B cell (primary cell): ENCODE data around the gene BST2. TPM values are rescaled to one million over a fixed set of nuclear protein-coding genes. Genes with fewer than 3 reads are reported as not detected.
A peak's percentile ranks its signal among the peaks of the same experiment; 100 is the strongest.

ENCODE experiments used
- ATAC-seq: fragments of 200-7000 bp; cut with Tn5 transposase; one replicate; pipeline ENCODE4 v1.10.0; 2021; ENCODE audit warnings: low read depth, mild to moderate bottlenecking, moderate number of reproducible peaks, moderate library complexity
- CTCF ChIA-PET: fragments of 350-600 bp; sonication (Branson Sonifier 250); formaldehyde crosslinking; loops from one replicate; lab custom pipeline; 2021; ENCODE audit warnings: antibody characterized with exemption, inconsistent platforms; lab: Charles Lee
- POLR2A ChIA-PET: fragments of 350-600 bp; sonication (Branson Sonifier 250); formaldehyde crosslinking; loops from one replicate; lab custom pipeline; 2021; ENCODE audit warnings: antibody characterized with exemption; lab: Charles Lee
- DNase-seq: peaks from one replicate; pipeline ENCODE4 v3.0.0; 2013
- H2AFZ ChIP-seq: 2 replicates; pipeline ENCODE4 v1.6.1; 2012; ENCODE audit warnings: mild to moderate bottlenecking, low read depth, low read length; ENCODE audit not compliant: insufficient read depth, poor library complexity, severe bottlenecking
- H3K27ac ChIP-seq, 2 donors: 1 replicate in 1 of 2; 2 replicates in 1 of 2; pipeline ENCODE4 v1.5.1; 2012 to 2013; ENCODE audit warnings: low read length in 2 of 2, mild to moderate bottlenecking in 2 of 2, moderate library complexity in 1 of 2
- H3K27me3 ChIP-seq, 4 experiments: fragments of 200-600 bp in 1 of 4; sonication (generic) in 1 of 4; replicated peaks in 1 of 4; 1 replicate in 2 of 4; 2 replicates in 2 of 4; pipeline versions ENCODE4 v1.6.1 to v1.7.0; 2013 to 2016; ENCODE audit warnings: low read length in 3 of 4, mild to moderate bottlenecking in 2 of 4, mixed read lengths in 1 of 4, moderate library complexity in 1 of 4; ENCODE audit not compliant: insufficient read depth in 4 of 4, control insufficient read depth in 3 of 4; ENCODE audit errors: control extremely low read depth in 1 of 4
- H3K36me3 ChIP-seq, 2 experiments: replicated peaks in 1 of 2; 1 replicate in 1 of 2; 2 replicates in 1 of 2; pipeline versions ENCODE4 v1.6.1 to v1.7.1; 2013; ENCODE audit warnings: low read length in 1 of 2; ENCODE audit not compliant: insufficient read depth in 2 of 2, control insufficient read depth in 1 of 2; ENCODE audit errors: control extremely low read depth in 1 of 2, extremely low read depth in 1 of 2
- H3K4me1 ChIP-seq, 2 donors: fragments of 200-600 bp in 1 of 2; sonication (generic) in 1 of 2; 1 replicate in 1 of 2; 2 replicates in 1 of 2; pipeline versions ENCODE4 v1.5.1 to v1.6.1; 2013 to 2017; ENCODE audit warnings: low read length in 2 of 2; ENCODE audit not compliant: control insufficient read depth in 2 of 2, insufficient read depth in 2 of 2
- H3K4me2 ChIP-seq: replicated peaks from 2 replicates; pipeline ENCODE3; 2012; ENCODE audit warnings: mild to moderate bottlenecking, low read depth, low read length; ENCODE audit not compliant: poor library complexity, severe bottlenecking
- H3K4me3 ChIP-seq, 5 experiments: fragments of 200-600 bp in 1 of 5; sonication (generic) in 1 of 5; 1 replicate in 3 of 5; 2 replicates in 2 of 5; pipeline versions ENCODE4 v1.5.1 to v1.7.0; 2011 to 2016; ENCODE audit warnings: low read length in 4 of 5, mild to moderate bottlenecking in 4 of 5, low read depth in 2 of 5, control low read depth in 1 of 5, moderate library complexity in 1 of 5; ENCODE audit not compliant: insufficient read depth in 1 of 5; ENCODE audit errors: control extremely low read depth in 1 of 5, extremely low read depth in 1 of 5
- H3K79me2 ChIP-seq: fragments of 200-600 bp; sonication (generic); one replicate; pipeline ENCODE4 v1.6.0; 2016; ENCODE audit warnings: low read length; ENCODE audit not compliant: control insufficient read depth, insufficient read depth
- H3K9ac ChIP-seq: fragments of 200-600 bp; sonication (generic); 2 replicates; pipeline ENCODE4 v1.6.1; 2017; ENCODE audit warnings: mild to moderate bottlenecking, low read length, moderate library complexity
- H3K9me3 ChIP-seq, 3 donors: one replicate each; pipeline versions ENCODE4 v1.6.1 to v1.7.1; 2013; ENCODE audit warnings: low read length in 2 of 3; ENCODE audit not compliant: control insufficient read depth in 2 of 3, insufficient read depth in 1 of 3; ENCODE audit errors: control extremely low read depth in 1 of 3
- H4K20me1 ChIP-seq: 2 replicates; pipeline ENCODE4 v1.6.0; 2012; ENCODE audit warnings: mild to moderate bottlenecking, low read length; ENCODE audit not compliant: insufficient read depth, control insufficient read depth, poor library complexity, severe bottlenecking
- H3K27ac Mint-ChIP-seq: one replicate; pipeline ENCODE4 v1.8.0; 2021; ENCODE audit warnings: mixed read lengths
- H3K27me3 Mint-ChIP-seq: one replicate; pipeline ENCODE4 v1.8.0; 2021; ENCODE audit warnings: mixed read lengths
- H3K4me1 Mint-ChIP-seq: one replicate; pipeline ENCODE4 v1.8.0; 2021; ENCODE audit warnings: mixed read lengths
- H3K4me3 Mint-ChIP-seq: one replicate; pipeline ENCODE4 v1.8.0; 2021; ENCODE audit warnings: mixed read lengths
- H3K9me3 Mint-ChIP-seq: one replicate; pipeline ENCODE4 v1.8.0; 2022; ENCODE audit warnings: mixed read lengths; ENCODE audit not compliant: insufficient read depth
- EZH2 ChIP-seq: IDR thresholded peaks from 2 replicates; pipeline ENCODE4 v1.6.1; 2012; ENCODE audit warnings: borderline replicate concordance, low read depth, mild to moderate bottlenecking, moderate library complexity, low read length; ENCODE audit not compliant: insufficient read depth, poor library complexity, severe bottlenecking
- WGBS: methylation state at CpG from one replicate; pipeline ENCODE4 v1.1.5; 2013; ENCODE audit warnings: missing lambda C conversion rate; ENCODE audit not compliant: insufficient coverage; 5-methylcytosine and 5-hydroxymethylcytosine counted together
- intact Hi-C: fragments of 100-400 bp; cut with micrococcal nuclease; formaldehyde crosslinking; loops from one replicate; pipeline ENCODE4 v1.10.0; 2022
- polyA plus RNA-seq: library from polyadenylated mRNA; depleted of rRNA; stranded (reverse); fragments of >200 nt; gene quantifications from 2 replicates; pipeline ENCODE4 v1.2.3, GENCODE V29; 2012
- total RNA-seq, 2 donors: library from RNA; stranded (reverse); fragments of 120-200 nt in 1 of 2; gene quantifications; 1 replicate in 1 of 2; 2 replicates in 1 of 2; pipeline versions ENCODE4 v1.2.3 to v1.2.4, GENCODE V29; 2013 to 2022
- TF ChIP-seq, protein P1 (sequence below): fragments of 200-600 bp; IDR thresholded peaks from one replicate; pipeline ENCODE4 v1.8.0; 2022; ENCODE audit warnings: antibody characterized with exemption, mild to moderate bottlenecking

The BST2 gene
- total and polyA plus RNA-seq, 2 donors (not counting 1 experiment from before 2014, with no cell fraction given): 59.7 to 79.5 TPM

DNA sequence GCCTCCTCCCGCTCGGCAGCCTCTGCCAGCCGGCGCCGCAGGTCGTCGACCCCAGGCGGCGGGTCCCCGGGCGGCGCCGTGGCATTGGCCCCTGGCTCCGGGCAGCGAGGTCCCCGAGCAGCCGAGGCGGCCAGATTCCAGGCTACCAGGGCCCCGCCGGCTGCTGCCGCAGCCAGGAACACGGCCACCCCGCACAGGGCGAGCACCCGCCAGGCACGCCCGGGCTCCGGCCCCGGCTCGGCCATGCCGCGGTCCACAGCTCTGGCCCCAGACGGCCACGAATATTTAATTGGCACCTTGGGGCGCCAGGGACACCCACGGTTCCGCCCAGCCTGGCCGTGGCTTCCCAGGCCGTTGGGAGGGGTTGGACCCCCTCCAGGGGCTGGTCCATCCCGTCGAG, 11.5 kb downstream of the BST2 start, which contains the start of gene CCDC194:
CCDC194 (minus strand) TSS at position 283 of the 400 bp plus-strand sequence; CDS start at position 245, 38 bp downstream.
- Mint-ChIP-seq H3K4me1 (peaks cover 21% of the 10 kb centered on the region), H3K27ac (peak within 1 kb of the TSS; percentile 41), H3K4me3 (peak within 1 kb of the TSS; percentile 16), H3K9me3 (peaks cover 3% of the 10 kb centered on the region), H3K27me3 (no peaks in the 10 kb centered on the region)
- Histone ChIP-seq H3K4me1 (peaks cover 23 to 27% of the 10 kb centered on the region in 2 donors), H3K9me3 (peaks cover 0 to 14% (median 0%) of the 10 kb centered on the region in 3 donors), H3K4me3 (no peak within 1 kb of the TSS), H2AFZ (peak within 1 kb of the TSS; percentile 38), H3K36me3 (peaks cover 0 to 8% of the 10 kb centered on the region in 2 experiments), H3K27ac (peak within 1 kb of the TSS in 1 of 2 donors; percentile 53), H4K20me1 (no peaks in the 10 kb centered on the region), H3K4me2 (peak within 1 kb of the TSS; percentile 51), H3K79me2 (no peaks in the 10 kb centered on the region), H3K9ac (no peak within 1 kb of the TSS), H3K27me3 (peaks cover 0 to 19% (median 9%) of the 10 kb centered on the region in 4 experiments)
- intact Hi-C loops: no loop called here
- WGBS: 82% methylated on average over 41 of the region's 41 CpGs
- no peak for TF ChIP-seq EZH2
- TF ChIP-seq, protein P1, sequence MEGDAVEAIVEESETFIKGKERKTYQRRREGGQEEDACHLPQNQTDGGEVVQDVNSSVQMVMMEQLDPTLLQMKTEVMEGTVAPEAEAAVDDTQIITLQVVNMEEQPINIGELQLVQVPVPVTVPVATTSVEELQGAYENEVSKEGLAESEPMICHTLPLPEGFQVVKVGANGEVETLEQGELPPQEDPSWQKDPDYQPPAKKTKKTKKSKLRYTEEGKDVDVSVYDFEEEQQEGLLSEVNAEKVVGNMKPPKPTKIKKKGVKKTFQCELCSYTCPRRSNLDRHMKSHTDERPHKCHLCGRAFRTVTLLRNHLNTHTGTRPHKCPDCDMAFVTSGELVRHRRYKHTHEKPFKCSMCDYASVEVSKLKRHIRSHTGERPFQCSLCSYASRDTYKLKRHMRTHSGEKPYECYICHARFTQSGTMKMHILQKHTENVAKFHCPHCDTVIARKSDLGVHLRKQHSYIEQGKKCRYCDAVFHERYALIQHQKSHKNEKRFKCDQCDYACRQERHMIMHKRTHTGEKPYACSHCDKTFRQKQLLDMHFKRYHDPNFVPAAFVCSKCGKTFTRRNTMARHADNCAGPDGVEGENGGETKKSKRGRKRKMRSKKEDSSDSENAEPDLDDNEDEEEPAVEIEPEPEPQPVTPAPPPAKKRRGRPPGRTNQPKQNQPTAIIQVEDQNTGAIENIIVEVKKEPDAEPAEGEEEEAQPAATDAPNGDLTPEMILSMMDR: no peak
- POLR2A ChIA-PET: interaction anchor here (0.6 to 0.7 kb wide), 2 partner anchors 56 to 64 kb away, joined by 4 to 9 read pairs; no protein-coding TSS in a partner anchor
- CTCF ChIA-PET: interaction anchor here (1.7 to 2.1 kb wide), 2 partner anchors 8 to 72 kb away, joined by 5 to 14 read pairs; no protein-coding TSS in a partner anchor
- DNase-seq (no peak), ATAC-seq (no peak)

DNA sequence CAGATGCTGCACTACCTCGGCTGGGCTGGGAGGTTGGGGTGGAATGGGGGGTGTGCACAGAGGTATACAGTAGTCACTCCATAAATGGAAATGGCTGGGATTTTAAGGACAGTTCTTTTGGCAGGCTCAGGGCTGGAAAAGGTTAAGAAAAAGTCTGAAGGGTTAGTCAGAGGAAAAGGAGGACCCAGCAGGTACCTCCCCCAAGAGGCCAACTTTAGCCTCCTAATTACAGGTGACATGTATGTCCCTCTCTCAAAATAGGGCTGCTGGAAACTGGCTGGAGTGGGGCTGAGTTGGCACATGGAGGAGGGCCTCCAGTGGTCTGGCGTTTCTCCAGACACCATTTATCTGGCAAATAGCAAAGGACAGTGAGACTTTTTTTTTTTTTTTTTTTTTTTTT, 12.4 kb downstream of the BST2 start:
- peaks cover 23 to 27% of the 10 kb centered on the region in 2 donors for H3K4me1 ChIP-seq
- H4K20me1 ChIP-seq: no peaks in the 10 kb centered on the region
- H3K27ac ChIP-seq: no peak overlapping the region
- DNase-seq (no peak), ATAC-seq (no peak)
- no peak overlapping the region for H3K4me3 ChIP-seq
- Mint-ChIP-seq H3K9me3 (peaks cover 3% of the 10 kb centered on the region), H3K4me1 (peaks cover 21% of the 10 kb centered on the region), H3K4me3 (peak overlapping the region; percentile 16), H3K27me3 (no peaks in the 10 kb centered on the region), H3K27ac (no peak overlapping the region)
- no peak for TF ChIP-seq EZH2
- TF ChIP-seq, protein P1: no peak
- POLR2A ChIA-PET: interaction anchor here (0.7 kb wide), 1 partner anchor 65 kb away, joined by 4 read pairs; no protein-coding TSS in a partner anchor
- H3K79me2 ChIP-seq: no peaks in the 10 kb centered on the region
- peaks cover 0 to 19% (median 9%) of the 10 kb centered on the region in 4 experiments for H3K27me3 ChIP-seq
- 86% methylated on average over 1 of the region's 2 CpGs for WGBS
- no peak overlapping the region for H3K9ac ChIP-seq
- peaks cover 0 to 14% (median 0%) of the 10 kb centered on the region in 3 donors for H3K9me3 ChIP-seq
- CTCF ChIA-PET: no interaction called here
- no peak overlapping the region for H3K4me2 ChIP-seq
- peaks cover 0 to 5% of the 10 kb centered on the region in 2 experiments for H3K36me3 ChIP-seq
- intact Hi-C loops: no loop called here
- H2AFZ ChIP-seq: no peak overlapping the region
